HG03039 (cell line): ENCODE measurements around the gene DIP2B.
"Not testable (repeated sequence)": the region's sequence is repeated elsewhere in the genome, so short reads cannot be mapped to it uniquely, and the experiment has no call there.

Source experiments
- ATAC-seq: cut with Tn5 transposase; IDR thresholded peaks from one replicate; pipeline ENCODE4 v1.9.1; 2021; ENCODE audit warnings: mild to moderate bottlenecking, moderate library complexity; ENCODE audit not compliant: unreplicated experiment

DIP2B gene

DNA sequence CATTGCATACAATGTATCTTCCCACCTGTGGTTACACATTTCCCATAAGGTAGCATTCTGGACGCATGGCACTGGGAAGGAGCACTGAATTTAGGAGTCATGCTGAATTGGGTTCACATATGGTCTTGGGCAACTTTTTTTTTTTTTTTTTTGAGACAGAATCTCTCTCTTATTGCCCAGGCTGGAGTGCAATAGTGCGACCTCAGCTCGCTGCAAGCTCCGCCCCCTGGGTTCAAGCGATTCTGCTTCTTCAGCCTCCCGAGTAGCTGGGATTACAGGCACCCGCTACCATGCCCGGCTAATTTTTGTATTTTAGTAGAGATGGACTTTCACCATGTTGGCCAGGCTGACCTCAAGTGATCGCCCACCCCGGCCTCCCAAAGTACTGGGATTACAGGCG is 13.3 kb downstream of the DIP2B start:
- no peak for ATAC-seq

- no peak for ATAC-seq
Measured at GRCh38 chr12:50519353-50519752, 14.6 kb downstream of the DIP2B start.

GRCh38 chr12:50520416-50521207 is 15.8 kb downstream of the DIP2B start:
- ATAC-seq, result no peak

DNA sequence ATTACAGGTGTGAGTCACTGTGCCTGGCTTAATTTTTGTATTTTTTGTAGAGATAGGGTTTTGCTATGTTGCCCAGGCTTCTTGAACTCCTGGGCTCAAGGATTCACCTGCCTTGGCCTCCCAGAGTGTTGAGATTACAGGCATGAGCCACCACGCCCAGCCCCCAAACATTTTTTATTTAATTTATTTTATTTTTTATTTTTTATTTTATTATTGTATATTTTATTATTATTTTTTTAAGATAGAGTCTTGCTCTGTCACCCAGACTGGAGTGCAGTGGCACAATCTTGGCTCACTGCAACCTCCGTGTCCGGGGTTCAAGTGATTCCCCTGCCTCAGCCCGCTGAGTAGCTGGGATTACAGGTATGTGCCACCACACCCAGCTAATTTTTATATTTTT is 17.0 kb downstream of the DIP2B start:
- ATAC-seq, result not testable (repeated sequence)

GRCh38 chr12:50523772-50524171 is 19.0 kb downstream of the DIP2B start:
- ATAC-seq, result no peak

DNA sequence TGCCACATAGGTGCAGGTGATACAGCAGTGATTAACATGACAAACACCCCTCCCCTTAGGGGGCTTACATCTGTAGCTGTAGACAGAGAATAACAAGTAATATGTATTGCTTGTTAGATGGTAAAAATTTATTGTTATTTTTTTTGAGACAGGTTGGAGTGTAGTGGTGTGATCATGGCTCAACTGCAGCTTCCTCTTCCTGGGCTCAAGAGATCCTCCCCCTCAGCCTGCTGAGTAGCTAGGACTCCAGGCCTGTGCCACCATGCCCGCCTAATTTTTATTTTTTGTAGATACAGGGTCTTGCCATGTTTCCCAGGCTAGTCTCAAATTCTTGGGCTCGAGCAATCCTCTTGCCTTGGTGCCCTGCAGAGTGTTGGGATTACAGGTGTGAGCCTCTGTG is 19.8 kb downstream of the DIP2B start:
- ATAC-seq, result no peak

- ATAC-seq, result no peak
Measured at GRCh38 chr12:50525422-50525821, 20.6 kb downstream of the DIP2B start.

- no peak for ATAC-seq
Measured at GRCh38 chr12:50527359-50527726, 22.6 kb downstream of the DIP2B start.

DNA sequence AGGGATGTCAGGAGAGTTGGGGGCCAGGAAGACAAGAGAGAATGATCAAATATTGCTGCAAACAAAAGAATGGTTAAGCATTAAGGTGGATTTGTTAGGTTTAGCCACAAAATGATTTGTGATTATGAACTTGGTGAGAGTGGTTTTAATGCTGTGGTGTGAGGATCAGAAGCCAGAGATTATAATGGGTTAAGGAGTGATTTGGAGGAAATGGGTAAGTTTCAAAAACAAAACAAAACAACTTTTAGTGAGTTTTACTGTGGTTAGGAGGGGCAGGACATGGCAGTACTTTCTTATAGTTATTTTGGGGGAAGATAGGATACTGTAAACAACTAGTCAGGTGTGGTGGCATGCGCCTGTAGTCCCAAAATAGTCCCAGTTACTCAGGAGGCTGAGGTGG is 24.0 kb downstream of the DIP2B start:
- ATAC-seq, result no peak

- no peak for ATAC-seq
Measured at GRCh38 chr12:50529345-50529744, 24.6 kb downstream of the DIP2B start.

- no peak for ATAC-seq
Measured at GRCh38 chr12:50530532-50530931, 25.7 kb downstream of the DIP2B start.

GRCh38 chr12:50533203-50533584 is 28.4 kb downstream of the DIP2B start:
- no peak for ATAC-seq

DNA sequence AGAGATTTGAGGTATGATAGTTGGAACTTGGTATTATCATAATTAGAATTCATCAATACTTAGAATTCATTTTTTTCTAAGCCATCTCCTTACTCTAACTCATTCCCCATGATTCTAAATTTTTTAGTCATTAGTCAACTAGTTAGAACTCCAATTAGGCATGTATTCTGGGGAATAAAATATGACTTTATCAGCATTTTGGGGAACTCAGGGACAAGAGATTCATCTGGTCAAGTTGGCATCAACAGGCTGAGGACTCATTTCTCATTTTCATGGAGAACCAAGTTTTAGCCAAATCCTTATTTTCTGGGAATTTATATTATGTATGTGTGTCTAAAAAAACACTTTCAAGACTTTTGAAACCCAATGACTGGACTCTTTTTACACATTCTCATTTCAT is 29.2 kb downstream of the DIP2B start:
- ATAC-seq, result no peak

GRCh38 chr12:50536831-50537537 is 32.2 kb downstream of the DIP2B start:
- no peak for ATAC-seq

DNA sequence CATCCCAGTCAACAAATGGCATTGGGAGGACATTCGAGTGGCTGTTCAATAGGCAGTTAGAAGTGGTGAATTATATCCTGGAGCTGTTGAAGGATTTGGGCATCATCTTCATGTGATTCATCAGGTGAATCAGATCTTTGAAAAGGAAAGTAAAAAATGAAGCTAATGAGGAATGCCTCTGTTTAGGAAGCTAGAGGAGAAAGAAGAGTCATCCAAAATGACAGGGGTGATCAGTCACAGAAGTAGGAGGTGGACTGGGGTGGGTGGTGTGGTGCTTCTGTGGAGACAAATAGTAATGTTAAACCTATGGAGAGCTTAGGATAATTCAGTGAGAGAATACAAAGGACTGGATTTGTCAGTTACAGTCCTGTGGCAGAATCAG is 32.7 kb downstream of the DIP2B start:
- no peak for ATAC-seq

DNA sequence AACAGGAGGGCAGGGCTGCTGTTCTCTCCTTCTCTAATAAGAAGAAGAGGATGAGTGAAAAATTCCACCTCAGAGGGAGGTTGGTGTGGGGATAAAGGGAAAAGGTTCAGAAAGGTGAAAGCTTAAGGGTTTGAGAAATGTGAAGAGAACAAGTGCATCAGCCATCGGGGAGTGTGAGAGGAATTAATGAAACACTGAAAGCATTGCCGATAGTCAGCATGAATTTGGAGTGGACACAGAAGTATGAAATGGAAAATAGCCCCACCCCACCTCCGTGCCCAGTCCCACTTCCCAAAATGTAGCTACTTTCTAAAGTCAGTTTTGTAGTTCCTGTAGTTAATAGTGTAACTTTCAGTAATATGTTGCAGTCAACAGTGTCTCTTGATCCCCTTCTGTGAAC is 33.4 kb downstream of the DIP2B start:
- no peak for ATAC-seq

DNA sequence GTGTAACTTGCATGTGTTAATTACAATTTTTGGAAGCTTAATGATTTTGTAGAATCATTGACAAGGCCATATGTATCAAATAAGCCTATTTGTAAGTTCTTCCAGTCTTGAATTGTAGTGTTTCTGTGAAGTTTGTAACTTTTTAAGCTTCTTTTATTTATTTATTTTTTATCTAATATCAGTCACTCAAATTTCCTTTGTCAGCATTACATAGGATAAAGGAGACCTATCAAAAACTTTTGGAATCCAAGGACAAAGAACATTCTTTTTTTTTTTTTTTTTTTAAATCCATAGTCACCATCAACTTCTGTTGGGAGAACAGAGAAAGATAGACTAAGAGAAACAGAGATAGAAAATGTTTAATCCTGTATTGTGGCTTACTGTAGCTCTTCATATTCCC is 36.4 kb downstream of the DIP2B start:
- no peak for ATAC-seq

DNA sequence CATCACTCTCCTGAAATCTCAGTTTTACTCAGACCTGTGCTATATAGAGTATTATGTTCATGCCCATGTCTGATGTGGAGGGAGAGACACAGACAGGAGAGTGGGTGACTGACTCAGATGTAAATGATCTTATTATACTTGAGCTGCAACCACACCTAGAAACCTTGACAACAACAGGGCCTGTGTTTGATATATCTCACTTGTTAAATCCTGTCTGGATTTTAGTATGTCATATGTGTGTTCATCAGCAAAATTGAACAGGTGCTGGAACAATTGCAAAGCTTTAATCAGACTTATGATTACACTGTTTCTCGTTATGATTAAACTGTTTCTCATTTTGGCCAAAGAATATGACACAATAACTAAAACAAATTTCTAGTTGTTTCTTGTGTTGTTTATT is 37.7 kb downstream of the DIP2B start:
- no peak for ATAC-seq

DNA sequence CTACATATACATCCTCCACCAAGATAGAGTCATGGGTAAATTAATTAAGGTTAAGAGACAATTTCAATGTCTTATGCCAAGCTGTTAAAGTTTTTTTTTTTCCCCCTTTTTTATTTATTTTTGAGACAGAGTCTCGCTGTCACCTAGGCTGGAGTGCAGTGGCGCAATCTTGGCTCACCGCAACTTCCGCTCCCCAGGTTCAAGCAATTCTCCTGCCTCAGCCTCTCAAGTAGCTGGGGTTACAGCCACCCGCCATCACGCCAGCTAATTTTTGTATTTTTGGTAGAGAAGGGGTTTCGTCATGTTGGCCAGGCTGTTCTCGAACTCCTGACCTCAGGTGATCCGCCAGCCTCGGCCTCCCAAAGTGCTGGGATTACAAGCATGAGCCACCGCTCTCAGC is 38.4 kb downstream of the DIP2B start:
- ATAC-seq, result not testable (repeated sequence)

- ATAC-seq, result no peak
Measured at GRCh38 chr12:50545213-50545612, 40.4 kb downstream of the DIP2B start.

DNA sequence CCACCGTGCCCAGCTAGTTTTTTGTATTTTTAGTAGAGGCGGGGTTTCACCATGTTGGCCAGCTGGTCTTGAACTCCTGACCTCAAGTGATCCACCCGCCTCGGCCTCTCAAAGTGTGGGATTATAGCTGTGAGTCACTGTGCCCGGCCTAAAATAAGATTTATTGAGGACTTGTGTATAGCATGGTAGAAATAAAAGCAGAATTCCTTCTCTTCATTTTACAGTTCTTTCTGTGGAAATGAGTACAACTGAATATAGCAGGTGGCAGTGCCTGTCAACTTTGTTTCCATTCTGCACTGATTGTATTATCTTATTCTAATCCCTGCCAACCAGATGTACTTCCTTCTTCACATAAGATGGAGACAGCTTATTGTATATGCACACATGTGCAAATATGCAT is 41.0 kb downstream of the DIP2B start:
- no peak for ATAC-seq

DNA sequence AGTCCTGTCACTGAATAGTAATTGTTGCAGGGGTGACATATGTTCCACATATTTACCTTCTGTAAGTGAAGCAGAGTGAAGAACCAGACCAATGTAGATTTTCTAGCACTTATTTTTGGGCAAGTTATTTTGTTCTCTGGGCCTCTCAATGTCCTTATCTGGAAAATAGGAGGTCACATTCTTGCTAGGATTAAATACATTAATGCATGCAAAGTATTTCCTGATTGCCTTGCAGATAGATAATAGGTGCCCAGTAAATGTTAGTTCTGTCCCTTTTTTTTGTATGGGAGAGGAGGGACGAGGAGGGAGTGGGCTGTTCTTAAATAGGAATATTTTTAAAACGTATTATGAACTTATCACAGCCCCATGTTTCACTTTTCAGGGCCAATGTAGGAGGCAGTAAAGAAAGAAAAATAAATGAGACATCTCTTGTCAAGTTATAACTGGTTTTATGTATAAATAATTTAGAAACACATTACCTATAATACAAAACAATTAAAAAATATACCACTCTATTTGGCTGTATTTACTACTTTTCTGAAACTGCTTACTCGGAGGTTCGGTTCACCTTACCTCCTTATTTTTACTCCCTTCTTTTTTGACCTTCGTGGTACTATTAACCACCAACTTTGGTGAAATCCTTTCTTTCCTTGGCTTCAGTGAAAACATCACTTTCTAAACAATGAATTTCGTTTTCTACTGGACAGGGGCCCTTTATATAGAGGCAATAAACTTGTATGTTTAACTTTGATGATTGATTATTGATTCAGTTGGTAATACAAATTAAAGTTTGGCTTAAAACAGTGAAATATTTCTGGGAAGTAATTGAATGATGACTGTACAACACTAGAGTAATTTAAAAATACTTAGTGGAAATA is 41.9 kb downstream of the DIP2B start:
- ATAC-seq, result no peak
